AG09309 (cell line): ENCODE measurements around the gene MYO1A.

Experiments
- DNase-seq: peaks from one replicate; pipeline ENCODE4 v3.0.0-alpha.2; 2010; ENCODE audit warnings: low read depth
- H3K4me3 ChIP-seq: 2 replicates; pipeline ENCODE4 v1.5.1; 2011; ENCODE audit warnings: mild to moderate bottlenecking, low read depth, low read length, moderate library complexity; ENCODE audit not compliant: control insufficient read depth
- CTCF ChIP-seq: IDR thresholded peaks from 2 replicates; pipeline ENCODE4 v1.5.1; 2011; ENCODE audit warnings: mild to moderate bottlenecking, low read depth, low read length, inconsistent platforms; ENCODE audit not compliant: insufficient read depth, control insufficient read depth; ENCODE audit errors: missing control alignments

Gene MYO1A

GRCh38 chr12:56995201-56995929 is 54.6 kb downstream of the MYO1A start:
- no peak for DNase-seq
- TF ChIP-seq CTCF: no peak
- no peak overlapping the region for H3K4me3 ChIP-seq

DNA sequence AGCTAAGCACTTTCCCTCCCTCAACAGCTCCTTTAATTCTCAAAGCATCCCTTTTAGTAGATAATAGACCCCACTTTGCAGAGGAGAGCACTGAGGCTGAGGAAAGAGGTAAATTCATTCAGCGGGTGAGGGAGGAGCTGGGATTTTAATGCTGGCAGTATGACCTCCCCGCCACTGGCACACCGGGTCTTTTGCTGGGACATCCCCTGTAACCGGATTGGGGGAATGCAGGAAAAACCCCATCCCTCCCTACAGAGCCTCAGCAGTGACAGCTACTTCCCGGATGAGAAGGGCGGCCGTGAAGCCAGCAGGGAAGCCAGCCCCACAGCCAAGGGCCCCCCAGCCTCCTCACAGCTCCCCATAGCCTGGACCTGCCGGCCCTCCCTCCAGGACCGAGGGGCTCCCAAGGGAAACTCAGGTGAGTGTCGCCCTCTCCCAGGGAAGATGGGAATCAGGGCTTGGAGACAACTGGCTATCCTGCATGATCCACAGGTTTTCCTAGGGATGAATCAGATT is 55.6 kb downstream of the MYO1A start:
- no peak overlapping the region for H3K4me3 ChIP-seq
- no peak for DNase-seq

DNA sequence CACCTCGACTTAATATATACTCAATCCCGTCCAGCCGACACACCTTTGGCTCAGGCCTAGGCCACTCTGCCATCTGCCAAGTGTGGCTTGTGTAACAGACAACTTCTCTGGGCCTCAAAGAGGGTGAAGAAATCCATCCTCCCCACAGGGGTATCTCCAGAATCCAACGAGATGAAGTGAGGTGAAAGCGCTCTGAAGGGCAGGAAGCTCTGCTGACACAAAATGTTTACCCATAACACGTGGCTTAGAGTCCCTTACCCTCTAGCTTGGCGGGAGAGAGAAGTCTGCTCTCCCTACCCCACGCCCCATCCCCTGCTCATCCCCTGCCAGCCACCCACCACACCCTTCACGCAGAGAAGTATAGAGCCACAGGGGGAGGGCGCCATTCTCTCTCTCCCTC is 56.6 kb downstream of the MYO1A start:
- no peak for TF ChIP-seq CTCF
- DNase-seq: no peak
- no peak overlapping the region for H3K4me3 ChIP-seq

More for the DNA sequence above, 55.6 kb downstream of the MYO1A start:
- no peak for TF ChIP-seq CTCF

- no peak for TF ChIP-seq CTCF
- no peak for DNase-seq
- H3K4me3 ChIP-seq: no peak overlapping the region
Measured at GRCh38 chr12:56991319-56992246, 58.3 kb downstream of the MYO1A start.

GRCh38 chr12:56990648-56991318 is 59.1 kb downstream of the MYO1A start:
- TF ChIP-seq CTCF: no peak
- DNase-seq: no peak

GRCh38 chr12:56989861-56990610 is 59.9 kb downstream of the MYO1A start:
- TF ChIP-seq CTCF: no peak
- no peak for DNase-seq
- no peak overlapping the region for H3K4me3 ChIP-seq

More at GRCh38 chr12:56990648-56991318, 59.1 kb downstream of the MYO1A start:
- H3K4me3 ChIP-seq: no peak overlapping the region
